ENCODE results near the gene TUBB4A. TPM values are rescaled to one million over a fixed set of nuclear protein-coding genes. Genes with fewer than 3 reads are reported as not detected.

The TUBB4A gene
- total RNA-seq, 2 donors from 2014 or later: 2.6 to 2.7 TPM

- peaks cover 23% of the 10 kb centered on the region for H3K4me1 Mint-ChIP-seq
- H3K4me3 Mint-ChIP-seq: no peak overlapping the region
- peaks cover 3% of the 10 kb centered on the region for H3K9me3 Mint-ChIP-seq
- H3K27ac Mint-ChIP-seq: no peak overlapping the region
- no peaks in the 10 kb centered on the region for H3K27me3 Mint-ChIP-seq
- peak; percentile 61 for ATAC-seq (replicated peaks)
- no peaks in the 10 kb centered on the region for H3K36me3 Mint-ChIP-seq (ENCODE audit: low read depth)
Observed at GRCh38 chr19:6491802-6492592, 10.1 kb downstream of the TUBB4A start.

DNA sequence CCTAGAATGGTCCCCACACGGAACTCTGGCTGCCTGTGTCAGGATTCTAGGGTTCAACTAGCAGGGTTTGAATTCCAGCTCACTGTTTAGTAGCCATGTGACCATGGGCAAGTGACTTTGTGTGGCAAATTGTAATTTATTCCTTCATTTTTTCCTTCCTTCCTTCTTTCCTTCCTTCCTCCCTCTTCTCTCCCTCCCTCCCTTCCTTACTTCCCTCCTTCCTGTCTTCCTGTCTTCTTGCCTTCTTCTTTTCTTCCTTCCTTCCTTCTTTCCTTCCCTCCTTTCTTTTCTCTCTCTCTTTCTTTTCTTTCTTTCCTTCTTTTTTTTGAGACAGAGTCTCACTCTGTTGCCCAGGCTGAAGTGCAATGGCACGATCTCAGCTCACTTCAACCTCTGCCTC is 12.0 kb downstream of the TUBB4A start:
- no peak for ATAC-seq (replicated peaks)
- H3K27ac Mint-ChIP-seq: peak overlapping the region; percentile 77
- H3K9me3 Mint-ChIP-seq: peaks cover 3% of the 10 kb centered on the region
- H3K27me3 Mint-ChIP-seq: no peaks in the 10 kb centered on the region
- peak overlapping the region; percentile 83 for H3K4me3 Mint-ChIP-seq
- no peaks in the 10 kb centered on the region for H3K36me3 Mint-ChIP-seq (ENCODE audit: low read depth)
- H3K4me1 Mint-ChIP-seq: peaks cover 23% of the 10 kb centered on the region

GRCh38 chr19:6489278-6490061 is 12.6 kb downstream of the TUBB4A start:
- peaks cover 23% of the 10 kb centered on the region for H3K4me1 Mint-ChIP-seq
- peak; percentile 89 for ATAC-seq (replicated peaks)
- no peaks in the 10 kb centered on the region for H3K27me3 Mint-ChIP-seq
- H3K27ac Mint-ChIP-seq: peak overlapping the region; percentile 77
- H3K9me3 Mint-ChIP-seq: peaks cover 3% of the 10 kb centered on the region
- peak overlapping the region; percentile 83 for H3K4me3 Mint-ChIP-seq
- H3K36me3 Mint-ChIP-seq (ENCODE audit: low read depth): no peaks in the 10 kb centered on the region

- H3K4me3 Mint-ChIP-seq: no peak overlapping the region
- H3K9me3 Mint-ChIP-seq: no peaks in the 10 kb centered on the region
- H3K27ac Mint-ChIP-seq: no peak overlapping the region
- ATAC-seq (replicated peaks): no peak
- H3K36me3 Mint-ChIP-seq (ENCODE audit: low read depth): peaks cover 4% of the 10 kb centered on the region
- peaks cover 23% of the 10 kb centered on the region for H3K4me1 Mint-ChIP-seq
- H3K27me3 Mint-ChIP-seq: no peaks in the 10 kb centered on the region
Observed at GRCh38 chr19:6484831-6485230, 17.3 kb downstream of the TUBB4A start.

- Mint-ChIP-seq H3K4me1 (peaks cover 18% of the 10 kb centered on the region), H3K27ac (no peak overlapping the region), H3K4me3 (no peak overlapping the region), H3K36me3 (ENCODE audit: low read depth) (peaks cover 4% of the 10 kb centered on the region), H3K9me3 (no peaks in the 10 kb centered on the region), H3K27me3 (no peaks in the 10 kb centered on the region)
- no peak for ATAC-seq (replicated peaks)
Observed at GRCh38 chr19:6484230-6484629, 17.9 kb downstream of the TUBB4A start.

- Mint-ChIP-seq H3K27me3 (no peaks in the 10 kb centered on the region), H3K4me3 (no peak overlapping the region), H3K36me3 (ENCODE audit: low read depth) (peaks cover 4% of the 10 kb centered on the region), H3K4me1 (peaks cover 17% of the 10 kb centered on the region), H3K9me3 (no peaks in the 10 kb centered on the region), H3K27ac (no peak overlapping the region)
- ATAC-seq (replicated peaks): no peak
Observed at GRCh38 chr19:6483235-6483634, 18.9 kb downstream of the TUBB4A start.

GRCh38 chr19:6482343-6482686 is 19.8 kb downstream of the TUBB4A start:
- H3K27me3 Mint-ChIP-seq: no peaks in the 10 kb centered on the region
- ATAC-seq (replicated peaks): peak; percentile 20
- H3K27ac Mint-ChIP-seq: peak overlapping the region; percentile 89
- peak overlapping the region; percentile 80 for H3K4me3 Mint-ChIP-seq
- peaks cover 4% of the 10 kb centered on the region for H3K36me3 Mint-ChIP-seq (ENCODE audit: low read depth)
- H3K4me1 Mint-ChIP-seq: peaks cover 17% of the 10 kb centered on the region
- no peaks in the 10 kb centered on the region for H3K9me3 Mint-ChIP-seq

- Mint-ChIP-seq H3K4me3 (peak within 1 kb of the TSS; percentile 80), H3K27ac (peak within 1 kb of the TSS; percentile 89), H3K9me3 (no peaks in the 10 kb centered on the region), H3K4me1 (peaks cover 17% of the 10 kb centered on the region), H3K36me3 (ENCODE audit: low read depth) (peaks cover 8% of the 10 kb centered on the region), H3K27me3 (no peaks in the 10 kb centered on the region)
- peak; percentile 90 for ATAC-seq (replicated peaks)
Observed at GRCh38 chr19:6481541-6482342, 20.4 kb downstream of the TUBB4A start, which contains the start of gene DENND1C. TSS of gene DENND1C (minus strand) at chr19:6481787. CDS start at chr19:6481695, 92 bp downstream.

- Mint-ChIP-seq H3K27ac (peak overlapping the region; percentile 89), H3K27me3 (no peaks in the 10 kb centered on the region), H3K9me3 (no peaks in the 10 kb centered on the region), H3K4me3 (peak overlapping the region; percentile 80), H3K4me1 (peaks cover 17% of the 10 kb centered on the region), H3K36me3 (ENCODE audit: low read depth) (peaks cover 15% of the 10 kb centered on the region)
- peak; percentile 35 for ATAC-seq (replicated peaks)
Observed at GRCh38 chr19:6480848-6481415, 21.2 kb downstream of the TUBB4A start.

- Mint-ChIP-seq H3K4me3 (peak overlapping the region; percentile 80), H3K9me3 (no peaks in the 10 kb centered on the region), H3K4me1 (peaks cover 17% of the 10 kb centered on the region), H3K27ac (peak overlapping the region; percentile 89), H3K27me3 (no peaks in the 10 kb centered on the region), H3K36me3 (ENCODE audit: low read depth) (peaks cover 16% of the 10 kb centered on the region)
- no peak for ATAC-seq (replicated peaks)
Observed at GRCh38 chr19:6479836-6480398, 22.2 kb downstream of the TUBB4A start.

DNA sequence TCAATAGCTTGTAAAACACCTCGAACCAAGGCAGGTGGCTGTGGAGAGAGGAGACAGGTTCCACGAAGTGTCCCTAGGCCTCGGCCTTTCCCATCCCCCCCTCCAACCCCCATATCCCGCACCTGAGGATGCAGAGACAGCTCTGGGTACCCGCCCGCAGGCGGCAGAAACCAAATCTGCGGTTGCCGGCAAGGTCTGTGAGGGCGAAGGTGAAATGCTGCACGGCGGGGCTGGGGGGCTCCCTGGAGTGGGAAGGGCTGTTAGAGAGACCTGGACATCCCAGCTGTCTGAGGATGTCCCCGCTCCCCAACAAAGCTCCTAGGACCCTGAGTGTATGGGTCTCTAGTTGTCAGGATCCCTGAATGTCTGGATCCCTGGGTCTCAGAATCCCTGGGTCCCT is 23.3 kb downstream of the TUBB4A start:
- H3K36me3 Mint-ChIP-seq (ENCODE audit: low read depth): peaks cover 23% of the 10 kb centered on the region
- no peak overlapping the region for H3K27ac Mint-ChIP-seq
- peaks cover 17% of the 10 kb centered on the region for H3K4me1 Mint-ChIP-seq
- no peak overlapping the region for H3K4me3 Mint-ChIP-seq
- no peaks in the 10 kb centered on the region for H3K9me3 Mint-ChIP-seq
- H3K27me3 Mint-ChIP-seq: no peaks in the 10 kb centered on the region
- ATAC-seq (replicated peaks): no peak

DNA sequence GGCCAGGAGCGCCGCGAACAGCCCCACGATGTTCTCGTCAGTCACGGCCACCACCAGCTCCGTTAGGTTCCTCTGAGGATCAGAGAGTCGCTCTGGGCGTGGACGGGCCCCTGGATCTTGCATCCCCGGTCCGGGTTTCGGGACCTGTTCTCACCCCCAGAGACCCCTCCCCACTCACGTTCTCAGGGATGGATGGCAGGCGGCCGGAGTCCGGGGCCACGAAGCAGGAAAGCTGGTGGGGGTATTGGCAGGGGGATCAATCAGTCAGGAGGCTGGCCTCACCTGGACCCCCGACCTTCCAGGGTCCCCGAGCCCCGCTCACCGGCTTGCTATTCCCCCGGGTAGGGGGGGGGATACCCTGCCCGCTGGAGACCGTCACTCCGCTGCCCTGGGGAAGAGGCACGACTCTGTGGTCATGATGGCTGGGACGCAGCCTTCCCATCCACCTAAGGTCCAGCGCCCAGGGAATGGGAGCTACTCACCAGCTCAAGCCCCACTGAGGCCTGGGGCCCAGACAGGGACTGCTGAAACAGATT is 25.1 kb downstream of the TUBB4A start:
- no peak overlapping the region for H3K27ac Mint-ChIP-seq
- no peak for ATAC-seq (replicated peaks)
- H3K4me3 Mint-ChIP-seq: no peak overlapping the region
- H3K4me1 Mint-ChIP-seq: peaks cover 13% of the 10 kb centered on the region
- H3K27me3 Mint-ChIP-seq: no peaks in the 10 kb centered on the region
- H3K36me3 Mint-ChIP-seq (ENCODE audit: low read depth): peaks cover 39% of the 10 kb centered on the region
- H3K9me3 Mint-ChIP-seq: no peaks in the 10 kb centered on the region

DNA sequence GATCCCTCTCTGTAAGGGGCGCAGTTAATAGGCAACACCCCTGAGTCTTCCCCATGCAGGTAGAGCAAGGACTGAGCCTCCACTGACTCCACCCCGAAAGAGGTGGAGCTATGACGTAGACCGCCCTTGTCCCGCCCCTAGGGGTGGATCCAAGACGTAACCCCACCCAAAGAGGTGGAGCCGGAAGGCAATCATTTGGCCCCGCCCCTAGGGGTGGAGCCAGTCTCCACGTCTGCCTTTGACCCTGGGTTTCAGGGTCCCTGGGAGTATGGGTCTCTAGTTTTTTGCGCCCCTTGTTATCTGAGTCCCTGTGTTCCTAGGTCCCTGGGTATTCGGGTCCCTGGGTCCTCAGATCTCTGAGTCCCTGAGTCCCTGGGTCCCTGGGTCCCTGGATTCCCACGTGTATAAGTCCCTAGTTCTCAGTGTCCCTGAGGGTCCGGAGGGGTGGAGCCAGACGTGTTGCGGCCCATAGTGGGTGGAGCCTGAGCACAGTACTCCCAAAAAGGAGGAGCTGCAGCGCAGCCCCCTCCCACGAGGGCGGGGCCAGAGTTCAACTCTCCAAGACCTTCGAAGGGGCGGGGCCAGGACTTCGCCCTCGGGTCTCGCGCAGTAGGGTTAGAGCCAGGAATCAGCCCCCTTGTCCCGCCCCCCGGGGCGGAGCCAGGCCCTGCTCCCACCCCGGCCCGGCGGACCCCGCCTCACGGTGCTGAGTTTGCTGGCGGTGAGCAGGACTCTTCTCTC is 25.8 kb downstream of the TUBB4A start:
- Mint-ChIP-seq H3K4me3 (no peak overlapping the region), H3K27me3 (no peaks in the 10 kb centered on the region), H3K9me3 (no peaks in the 10 kb centered on the region), H3K4me1 (peaks cover 10% of the 10 kb centered on the region), H3K36me3 (ENCODE audit: low read depth) (peaks cover 39% of the 10 kb centered on the region), H3K27ac (no peak overlapping the region)
- ATAC-seq (replicated peaks): peak; percentile 91
